GM18511 (cell line): ENCODE data around the gene OSGEPL1.
"Not testable (repeated sequence)": the region's sequence is repeated elsewhere in the genome, so short reads cannot be mapped to it uniquely, and the experiment has no call there.

ENCODE experiments used
- ATAC-seq: cut with Tn5 transposase; IDR thresholded peaks from one replicate; pipeline ENCODE4 v1.9.1; 2021; ENCODE audit warnings: mild to moderate bottlenecking, moderate library complexity; ENCODE audit not compliant: unreplicated experiment

OSGEPL1 gene

DNA sequence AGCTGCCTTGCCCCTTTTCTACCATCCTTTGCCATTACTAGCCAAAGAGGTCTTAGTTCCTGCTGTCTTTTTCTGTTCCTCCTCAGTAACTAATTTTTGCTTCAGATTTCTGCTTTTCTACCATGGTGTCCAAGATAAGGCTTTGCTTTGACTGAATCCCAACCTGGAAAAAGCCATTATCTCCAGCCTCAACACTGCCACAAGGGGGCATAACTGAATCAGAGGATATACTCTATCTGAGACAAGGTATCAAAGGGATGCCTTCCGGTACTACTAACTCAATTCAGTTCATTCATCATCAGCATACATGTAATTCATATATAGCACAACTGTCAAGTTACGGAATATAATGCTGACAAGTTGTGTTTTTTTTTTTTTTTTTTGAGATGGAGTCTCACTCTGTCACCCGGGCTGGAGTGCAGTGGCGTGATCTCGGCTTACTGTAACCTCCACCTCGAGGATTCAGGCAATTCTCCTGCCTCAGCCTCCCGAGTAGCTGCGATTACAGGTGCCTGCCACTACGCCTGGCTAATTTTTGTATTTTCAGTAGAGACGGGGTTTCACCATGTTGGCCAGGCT lies 11.4 kb downstream of the OSGEPL1 start:
- ATAC-seq, result peak; percentile 71

DNA sequence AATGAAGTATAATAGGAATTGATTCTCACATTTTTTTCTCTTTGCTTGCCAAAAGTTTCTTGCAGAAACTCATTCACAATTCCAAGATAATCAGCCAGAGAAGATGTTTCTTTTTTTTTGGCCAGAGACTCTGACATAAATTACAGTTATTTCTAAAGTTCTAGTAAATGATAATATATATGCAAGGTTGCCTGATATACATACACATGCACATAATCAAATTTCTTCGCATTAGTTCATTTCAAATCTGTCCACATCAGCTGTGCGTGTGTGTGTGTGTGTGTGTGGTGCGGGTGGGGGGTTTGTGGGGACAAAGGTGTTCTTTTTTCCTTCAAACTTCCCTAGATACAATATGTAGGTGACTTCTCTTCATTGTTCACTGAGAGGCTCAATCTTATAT lies 33.2 kb downstream of the OSGEPL1 start:
- no peak for ATAC-seq

DNA sequence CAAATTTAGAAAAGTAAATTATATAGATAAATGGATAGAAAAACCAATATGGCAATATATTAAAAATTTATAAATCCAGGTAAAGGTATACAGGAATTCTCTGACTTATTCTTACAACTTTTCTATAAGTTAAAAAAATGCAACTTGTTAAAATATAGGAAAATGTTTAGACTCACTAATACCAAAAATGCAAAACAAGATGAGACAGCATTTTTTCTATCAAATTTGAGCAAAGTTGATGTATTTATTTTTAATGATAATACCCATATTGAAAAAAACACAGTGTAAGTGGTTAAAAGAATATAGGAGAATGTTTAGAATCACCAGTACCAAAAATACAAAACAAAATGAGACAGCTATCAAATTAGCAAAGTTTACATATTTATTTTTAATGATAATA lies 35.7 kb downstream of the OSGEPL1 start:
- ATAC-seq, result no peak

DNA sequence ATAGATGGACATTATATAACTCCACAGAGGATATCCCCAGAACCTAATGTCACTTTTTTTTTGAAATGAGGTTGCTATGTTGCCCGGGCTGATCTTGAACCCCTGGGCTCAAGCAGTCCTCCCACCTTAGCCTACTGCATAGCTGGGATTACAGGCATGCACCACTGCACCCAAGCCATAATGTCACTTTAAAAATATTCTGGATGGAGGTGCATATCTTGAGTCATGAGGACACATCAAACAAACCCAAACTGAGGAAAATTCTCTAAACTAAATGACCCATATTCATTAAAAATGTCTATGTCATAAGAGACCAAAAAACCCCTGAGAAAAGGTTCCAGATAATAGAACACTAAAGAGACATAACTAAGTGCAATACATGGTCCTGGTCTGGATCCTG lies 36.3 kb downstream of the OSGEPL1 start:
- no peak for ATAC-seq

DNA sequence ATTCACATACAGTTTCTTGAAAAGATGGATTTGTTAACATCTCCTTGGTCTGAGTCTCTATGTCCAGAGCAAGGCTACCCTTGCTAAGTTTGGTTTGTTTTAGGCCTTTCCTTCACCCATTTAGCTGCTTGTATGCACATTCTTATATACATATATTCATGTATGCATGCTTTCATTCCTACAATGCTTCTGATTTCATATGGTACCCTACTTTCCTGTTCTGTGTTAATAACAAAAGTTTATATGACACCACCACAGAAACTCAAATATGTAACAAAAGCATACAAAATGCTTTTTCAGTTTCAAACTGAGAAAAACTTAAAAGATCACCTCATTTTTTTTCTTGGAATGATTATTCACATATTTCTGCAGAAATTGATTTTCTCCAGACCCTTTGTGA lies 39.4 kb downstream of the OSGEPL1 start:
- no peak for ATAC-seq

DNA sequence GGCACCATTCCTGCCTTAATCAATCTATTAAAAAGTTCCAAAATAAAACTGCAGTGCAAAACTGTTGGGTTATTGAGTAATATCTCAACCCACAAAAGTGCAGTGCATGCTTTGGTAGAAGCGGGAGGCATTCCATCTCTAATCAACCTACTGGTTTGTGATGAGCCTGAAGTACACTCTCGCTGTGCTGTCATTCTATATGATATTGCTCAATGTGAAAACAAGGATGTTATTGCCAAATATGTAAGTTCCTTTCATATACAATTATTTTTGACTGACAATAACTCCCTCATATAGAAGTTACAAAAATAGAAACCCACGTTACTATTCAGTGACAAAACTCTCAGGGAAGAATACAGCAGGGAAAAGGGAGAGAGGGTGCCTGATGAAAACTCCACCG lies 43.0 kb downstream of the OSGEPL1 start:
- no peak for ATAC-seq

DNA sequence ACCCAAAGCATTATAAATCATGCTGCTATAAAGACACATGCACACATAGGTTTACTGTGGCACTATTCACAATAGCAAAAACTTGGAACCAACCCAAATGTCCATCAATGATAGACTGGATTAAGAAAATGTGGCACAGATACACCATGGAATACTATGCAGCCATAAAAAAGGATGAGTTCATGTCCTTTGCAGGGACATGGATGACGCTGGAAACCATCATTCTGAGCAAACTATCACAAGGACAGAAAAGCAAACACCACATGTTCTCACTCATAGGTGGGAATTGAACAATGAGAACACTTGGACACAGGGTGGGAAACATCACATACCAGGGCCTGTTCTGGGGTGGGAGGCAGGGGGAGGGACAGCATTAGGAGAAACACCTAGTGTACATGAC lies 45.0 kb downstream of the OSGEPL1 start:
- not testable (repeated sequence) for ATAC-seq

DNA sequence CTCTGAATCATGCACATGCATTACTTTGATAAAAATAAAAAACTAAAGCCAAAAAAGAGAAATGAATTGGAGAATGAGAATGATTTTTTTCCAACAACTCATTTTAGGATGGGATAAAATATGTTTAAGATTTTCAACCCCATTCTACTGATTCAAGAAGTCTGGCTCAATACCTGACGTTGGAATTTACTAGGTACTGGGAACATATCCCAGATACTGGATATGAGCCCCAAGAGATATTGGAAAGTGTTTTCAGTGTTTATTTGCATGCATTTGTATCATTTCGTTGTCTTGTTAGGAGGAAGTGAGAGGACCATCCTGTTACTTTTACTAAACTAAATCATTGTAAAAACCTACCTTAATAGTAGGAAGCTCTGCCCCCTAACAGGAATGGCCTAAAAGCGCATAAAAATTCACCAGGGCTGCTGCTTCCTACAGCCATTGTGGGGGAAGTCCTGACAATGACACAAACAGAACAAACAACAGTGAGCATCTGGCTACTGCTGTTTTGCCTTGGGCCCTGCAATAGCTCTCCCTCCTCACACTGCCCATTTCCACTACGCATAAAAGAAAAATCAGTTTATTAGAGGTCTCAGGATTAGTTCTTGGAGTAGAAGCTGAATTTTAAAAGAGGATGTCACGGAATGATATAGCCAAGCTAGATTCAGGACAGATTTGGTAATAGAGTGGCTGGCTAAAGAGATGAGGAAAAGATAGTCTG lies 52.9 kb downstream of the OSGEPL1 start:
- no peak for ATAC-seq

DNA sequence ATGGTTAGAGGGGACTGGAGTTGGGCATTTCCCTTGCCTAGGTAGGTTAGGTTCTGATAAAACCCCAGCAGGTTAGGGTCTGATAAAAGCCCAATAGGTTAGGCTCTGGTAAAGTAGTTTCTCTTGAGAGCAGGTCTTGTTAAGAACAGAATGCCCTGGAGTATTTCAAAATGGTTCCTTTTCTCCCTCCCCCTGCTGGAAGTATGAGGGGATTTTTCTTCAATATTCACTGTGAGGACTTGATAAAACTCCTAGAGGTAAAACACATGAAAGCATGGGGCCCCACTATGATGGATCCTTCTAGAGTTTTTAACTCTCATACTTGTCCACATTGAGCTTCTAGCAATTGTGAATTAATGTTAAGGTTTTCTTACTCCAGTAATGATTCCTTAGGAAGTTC lies 60.5 kb downstream of the OSGEPL1 start:
- ATAC-seq, result no peak

DNA sequence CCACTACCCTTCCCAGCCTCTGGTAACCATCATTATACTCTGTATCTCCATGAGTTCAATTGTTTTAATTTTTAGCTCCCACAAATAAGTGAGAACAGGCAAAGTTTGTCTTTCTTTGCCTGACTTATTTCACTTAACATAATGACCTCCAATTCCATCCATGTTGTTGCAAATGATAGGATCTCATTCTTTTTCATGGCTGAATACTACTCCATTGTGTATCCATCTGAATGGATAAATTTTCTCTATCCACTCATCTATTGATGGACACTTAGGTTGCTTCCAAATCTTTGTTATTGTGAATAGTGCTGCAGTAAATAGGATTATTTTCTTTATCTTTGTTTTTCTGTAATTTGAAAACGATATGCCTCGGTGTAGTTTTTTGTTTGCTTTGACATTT lies 61.9 kb downstream of the OSGEPL1 start:
- ATAC-seq, result no peak

DNA sequence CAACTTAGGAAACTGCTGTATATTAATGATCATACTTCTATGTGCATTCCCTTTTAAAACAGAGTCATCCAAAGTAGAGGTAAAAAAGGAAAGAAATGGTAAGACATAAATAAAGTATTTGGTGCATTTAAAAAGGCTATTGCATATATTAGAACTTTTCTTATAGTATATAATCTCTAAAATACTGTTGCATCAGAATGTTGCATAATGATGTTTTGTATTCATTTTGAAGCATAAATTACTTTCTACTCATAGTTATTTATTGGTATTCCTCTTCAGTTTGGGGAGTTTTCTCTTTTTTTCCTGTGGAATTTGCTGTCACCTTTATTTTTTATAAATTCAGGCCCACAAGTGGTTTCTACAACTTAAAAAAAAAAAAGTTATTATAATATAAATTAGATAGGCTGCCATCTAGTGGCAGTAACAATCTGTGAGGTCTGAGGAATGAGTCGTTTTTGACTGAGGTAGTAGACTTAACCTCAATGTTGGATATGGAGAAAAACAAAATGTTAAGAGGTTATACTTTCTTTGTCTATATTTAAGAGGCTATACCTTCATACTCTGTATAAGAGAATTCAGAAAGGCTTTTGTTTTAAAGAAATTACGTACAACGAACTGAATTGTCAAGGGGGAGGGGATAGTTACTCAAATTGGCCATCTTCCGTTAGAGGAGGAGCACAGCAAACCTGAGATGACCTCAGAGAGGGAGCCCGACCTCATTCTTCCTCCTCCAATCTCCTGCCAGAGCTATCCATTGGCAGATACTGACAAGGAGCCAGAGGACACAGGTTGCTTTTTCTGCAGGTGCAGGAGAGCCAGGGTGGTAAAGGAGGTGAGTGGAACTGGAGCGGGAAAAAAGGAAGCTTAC lies 64.3 kb downstream of the OSGEPL1 start:
- peak; percentile 73 for ATAC-seq
